Activated CD4-positive, alpha-beta T cell treated with anti-CD3 and anti-CD28 coated beads for 48 hours (primary cell): ENCODE results near the gene VAV3.

Experiments used
- DNase-seq: peaks from one replicate; pipeline ENCODE4 v3.0.0-alpha.2; 2020

VAV3 gene

GRCh38 chr1:107525145-107525544, 439.8 kb downstream of the VAV3 start:
- DNase-seq, result no peak

GRCh38 chr1:107524301-107524700, 440.7 kb downstream of the VAV3 start:
- no peak for DNase-seq

DNA sequence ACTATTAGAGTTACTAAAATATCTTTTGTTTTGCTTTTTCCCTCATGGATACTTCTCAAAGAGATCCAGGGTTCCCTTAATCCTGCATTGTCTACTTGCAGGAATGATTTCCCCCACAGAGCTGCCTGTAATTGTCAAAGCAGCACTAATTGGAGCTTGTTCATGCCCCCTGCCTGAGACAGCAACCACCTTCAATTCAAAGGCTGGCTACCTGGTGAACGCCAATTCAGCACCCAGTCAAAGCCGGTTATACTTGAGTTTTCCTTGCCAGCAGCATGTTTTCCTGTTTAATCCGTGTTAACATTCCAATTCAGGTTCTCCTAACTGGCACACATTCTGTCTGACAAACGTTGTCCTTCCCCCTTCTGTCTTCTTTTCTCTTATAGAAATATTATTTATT, 441.2 kb downstream of the VAV3 start:
- DNase-seq, result no peak

DNA sequence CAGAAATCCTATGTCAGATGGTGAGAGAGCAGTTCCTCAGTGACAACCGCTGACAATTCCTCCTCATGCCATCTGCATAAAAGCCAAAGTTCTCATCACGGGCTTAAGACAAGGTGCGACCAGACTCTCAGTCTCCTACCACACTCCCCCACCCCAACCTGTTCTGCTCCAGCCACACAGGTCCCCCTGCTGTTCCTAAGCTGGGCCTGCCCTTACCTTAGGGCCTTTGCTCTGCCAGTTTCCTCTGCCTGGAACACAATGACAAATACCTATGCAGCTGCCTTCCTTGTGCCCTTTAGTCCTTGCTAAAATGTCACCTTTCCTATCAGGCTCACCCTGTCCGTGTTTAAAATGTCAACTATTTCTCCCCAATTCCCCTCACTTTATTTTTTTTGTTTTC, 441.9 kb downstream of the VAV3 start:
- no peak for DNase-seq
